ENCODE data around the gene TSTD1.
"Not testable (repeated sequence)": the region's sequence is repeated elsewhere in the genome, so short reads cannot be mapped to it uniquely, and the experiment has no call there.

The TSTD1 gene

GRCh38 chr1:161033751-161034150 is 5.0 kb downstream of the TSTD1 start:
- no peak for DNase-seq

GRCh38 chr1:161032409-161032808 is 6.4 kb downstream of the TSTD1 start:
- DNase-seq: no peak

GRCh38 chr1:161031874-161032273 is 6.9 kb downstream of the TSTD1 start:
- DNase-seq: no peak

- DNase-seq: not testable (repeated sequence)
These were observed 9.3 kb downstream of the TSTD1 start for GRCh38 chr1:161029466-161029865.

GRCh38 chr1:161026954-161027353 is 11.8 kb downstream of the TSTD1 start:
- DNase-seq: not testable (repeated sequence)

- not testable (repeated sequence) for DNase-seq
These were observed 16.3 kb downstream of the TSTD1 start for GRCh38 chr1:161022432-161022831.

GRCh38 chr1:161021970-161022353 is 16.8 kb downstream of the TSTD1 start:
- DNase-seq: no peak

- peak; percentile 91 for DNase-seq
These were observed 17.4 kb downstream of the TSTD1 start for GRCh38 chr1:161021165-161021969.

- DNase-seq: peak; percentile 51
These were observed 18.1 kb downstream of the TSTD1 start, which contains the start of gene F11R for GRCh38 chr1:161020509-161021164. Gene F11R, minus strand, starts transcription at chr1:161021152. Its CDS starts 79 bp downstream, at chr1:161021073.

GRCh38 chr1:161019751-161020495 is 18.8 kb downstream of the TSTD1 start:
- DNase-seq: no peak

GRCh38 chr1:161019111-161019660 is 19.6 kb downstream of the TSTD1 start:
- DNase-seq: not testable (repeated sequence)

GRCh38 chr1:161018631-161018930 is 20.2 kb downstream of the TSTD1 start:
- DNase-seq: no peak

- no peak for DNase-seq
These were observed 20.8 kb downstream of the TSTD1 start for GRCh38 chr1:161017756-161018630.

- not testable (repeated sequence) for DNase-seq
These were observed 21.6 kb downstream of the TSTD1 start for GRCh38 chr1:161017181-161017580.

- DNase-seq: not testable (repeated sequence)
These were observed 22.1 kb downstream of the TSTD1 start for GRCh38 chr1:161016683-161017082.

GRCh38 chr1:161013488-161014230 is 25.1 kb downstream of the TSTD1 start:
- no peak for DNase-seq

GRCh38 chr1:161013131-161013487 is 25.7 kb downstream of the TSTD1 start:
- no peak for DNase-seq

- DNase-seq: no peak
These were observed 26.3 kb downstream of the TSTD1 start for GRCh38 chr1:161012420-161012819.

GRCh38 chr1:161009602-161010211 is 29.1 kb downstream of the TSTD1 start:
- no peak for DNase-seq

- DNase-seq: no peak
These were observed 29.8 kb downstream of the TSTD1 start for GRCh38 chr1:161008869-161009510.

GRCh38 chr1:161007369-161007768 is 31.4 kb downstream of the TSTD1 start:
- no peak for DNase-seq
